ENCODE results near the gene ALS2. TPM values are rescaled to one million over a fixed set of nuclear protein-coding genes. Genes with fewer than 3 reads are reported as not detected.
"Not testable (repeated sequence)": the region's sequence is repeated elsewhere in the genome, so short reads cannot be mapped to it uniquely, and the experiment has no call there.

The ALS2 gene
- polyA plus RNA-seq, 4 donors = 22.7 to 28.3 (median 26.7) TPM

DNA sequence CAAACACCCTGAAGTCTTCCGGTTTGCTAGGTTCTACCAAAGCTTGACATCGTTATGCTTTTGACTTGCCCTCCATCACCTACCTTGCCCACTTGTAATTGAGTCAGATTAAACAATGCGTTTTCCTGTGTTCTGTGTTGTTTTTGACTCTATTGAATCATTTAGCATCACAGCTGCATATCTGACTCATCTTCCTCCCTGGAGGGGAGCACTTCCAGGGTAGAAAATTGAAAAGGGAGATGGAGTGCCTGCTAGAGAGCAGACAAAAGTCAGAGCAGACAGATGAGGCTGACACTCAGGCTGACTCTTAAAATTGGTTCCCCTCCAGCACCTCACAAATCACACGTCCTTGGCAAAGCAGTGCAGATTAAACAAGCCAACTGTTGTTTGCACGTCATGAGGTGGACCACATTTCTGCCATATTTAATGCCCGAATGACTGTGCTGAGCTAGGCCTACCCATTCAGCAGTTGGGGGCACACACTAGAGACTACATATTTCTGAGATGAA is 84.5 kb downstream of the ALS2 start:
- no peak for DNase-seq (ENCODE audit: low read depth in 4 of 4, low spot score in 3 of 4)

- DNase-seq (ENCODE audit: low read depth in 4 of 4, low spot score in 3 of 4) = no peak
These were observed 95.6 kb downstream of the ALS2 start for GRCh38 chr2:201685156-201685555.

- DNase-seq (ENCODE audit: low read depth in 4 of 4, low spot score in 3 of 4) = no peak
These were observed 100.0 kb downstream of the ALS2 start for GRCh38 chr2:201680743-201681142.

DNA sequence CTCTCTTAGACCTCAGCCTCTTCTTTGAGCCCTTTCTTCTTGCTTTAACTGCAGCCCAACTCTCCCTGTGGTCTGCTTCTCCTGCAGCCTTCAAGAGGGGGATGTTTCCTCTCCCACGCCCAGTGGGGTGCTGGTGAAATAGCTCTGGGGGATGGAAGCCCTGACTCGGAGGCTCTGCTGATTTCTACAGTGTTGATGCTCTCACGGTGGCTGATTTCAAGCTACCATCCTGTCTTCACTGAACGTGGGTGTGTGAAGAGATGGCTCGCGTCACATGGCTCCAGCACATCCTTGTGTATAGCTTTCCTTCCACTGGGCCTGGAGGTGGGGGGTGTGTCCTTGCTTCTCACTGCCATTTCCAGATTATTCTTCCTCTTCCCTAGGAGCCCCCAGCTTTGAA is 102.3 kb downstream of the ALS2 start:
- no peak for DNase-seq (ENCODE audit: low read depth in 4 of 4, low spot score in 3 of 4)

GRCh38 chr2:201675454-201675853 is 105.3 kb downstream of the ALS2 start:
- no peak for DNase-seq (ENCODE audit: low read depth in 4 of 4, low spot score in 3 of 4)

DNA sequence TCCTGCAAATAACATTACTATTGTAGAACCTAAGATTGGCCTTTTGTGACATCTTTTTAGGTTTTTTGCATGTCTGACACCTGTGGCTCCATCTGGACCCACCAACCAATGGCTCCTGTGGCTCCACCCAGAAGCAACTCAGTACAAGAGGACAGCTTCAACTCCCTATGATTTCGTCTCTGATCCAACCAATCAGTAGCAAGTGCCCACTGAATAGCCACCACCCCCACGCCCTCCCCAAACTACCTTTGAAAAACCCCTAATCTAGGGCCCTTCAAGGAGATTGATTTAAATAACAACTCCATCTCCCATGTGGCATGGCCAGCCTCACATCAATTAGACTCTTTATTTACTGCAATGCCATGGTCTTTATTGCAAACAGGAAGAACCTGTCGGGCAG is 105.9 kb downstream of the ALS2 start:
- no peak for DNase-seq (ENCODE audit: low read depth in 4 of 4, low spot score in 3 of 4)

DNA sequence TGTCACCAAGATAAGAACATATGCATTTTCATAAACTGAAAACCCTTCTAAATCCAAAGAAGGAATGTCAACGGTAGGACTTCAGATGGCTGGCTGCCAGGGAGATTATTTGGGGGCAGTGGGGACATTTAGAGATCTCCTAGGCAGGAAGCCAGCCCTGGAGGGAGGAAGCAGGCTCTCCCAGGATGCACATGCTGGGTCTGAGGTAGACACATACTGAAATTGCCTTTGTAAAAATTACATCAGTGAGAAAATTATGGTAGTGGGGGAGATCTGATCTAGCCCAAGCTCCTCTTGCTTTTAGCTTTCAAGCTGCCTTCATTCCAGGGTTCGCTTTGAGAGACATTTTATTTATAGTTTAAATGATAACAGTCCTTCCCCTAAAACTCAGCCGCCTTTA is 106.4 kb downstream of the ALS2 start:
- DNase-seq (ENCODE audit: low read depth in 4 of 4, low spot score in 3 of 4) = no peak

- DNase-seq (ENCODE audit: low read depth in 4 of 4, low spot score in 3 of 4) = no peak
These were observed 107.2 kb downstream of the ALS2 start for GRCh38 chr2:201673546-201673945.

DNA sequence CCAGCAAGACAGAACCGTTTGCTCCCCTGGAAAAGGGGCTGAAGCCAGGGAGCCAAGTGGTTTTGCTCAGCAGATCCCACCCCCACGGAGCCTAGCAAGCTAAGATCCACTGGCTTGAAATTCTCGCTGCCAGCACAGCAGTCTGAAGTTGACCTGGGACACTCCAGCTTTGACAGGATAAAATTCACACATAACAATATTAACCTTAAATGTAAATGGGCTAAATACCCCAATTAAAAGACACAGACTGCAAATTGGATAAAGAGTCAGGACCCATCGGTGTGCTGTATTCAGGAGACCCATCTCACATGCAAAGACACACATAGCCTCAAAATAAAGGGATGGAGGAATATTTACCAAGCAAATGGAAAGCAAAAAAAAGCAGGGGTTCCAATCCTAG is 109.5 kb downstream of the ALS2 start:
- not testable (repeated sequence) for DNase-seq (ENCODE audit: low read depth in 4 of 4, low spot score in 3 of 4)

DNA sequence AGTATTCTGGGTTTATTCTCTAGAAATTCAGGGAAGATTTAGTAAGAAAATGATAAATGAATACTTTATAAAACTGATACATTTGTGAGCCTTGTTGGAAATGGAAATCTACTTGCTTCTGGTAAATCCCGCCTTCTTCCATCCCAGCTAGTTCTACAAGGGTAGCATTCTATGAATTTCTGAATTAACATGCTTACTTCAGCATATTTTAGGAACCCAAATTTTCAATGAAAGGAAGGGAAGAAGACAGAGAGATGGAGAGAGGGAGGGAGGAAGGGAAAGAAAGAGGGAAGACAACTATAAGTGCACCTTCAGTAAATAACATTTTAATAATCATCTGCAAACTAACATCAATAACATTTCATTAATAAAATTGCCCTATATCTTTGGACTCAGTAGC is 110.9 kb downstream of the ALS2 start:
- DNase-seq (ENCODE audit: low read depth in 4 of 4, low spot score in 3 of 4) = no peak

DNA sequence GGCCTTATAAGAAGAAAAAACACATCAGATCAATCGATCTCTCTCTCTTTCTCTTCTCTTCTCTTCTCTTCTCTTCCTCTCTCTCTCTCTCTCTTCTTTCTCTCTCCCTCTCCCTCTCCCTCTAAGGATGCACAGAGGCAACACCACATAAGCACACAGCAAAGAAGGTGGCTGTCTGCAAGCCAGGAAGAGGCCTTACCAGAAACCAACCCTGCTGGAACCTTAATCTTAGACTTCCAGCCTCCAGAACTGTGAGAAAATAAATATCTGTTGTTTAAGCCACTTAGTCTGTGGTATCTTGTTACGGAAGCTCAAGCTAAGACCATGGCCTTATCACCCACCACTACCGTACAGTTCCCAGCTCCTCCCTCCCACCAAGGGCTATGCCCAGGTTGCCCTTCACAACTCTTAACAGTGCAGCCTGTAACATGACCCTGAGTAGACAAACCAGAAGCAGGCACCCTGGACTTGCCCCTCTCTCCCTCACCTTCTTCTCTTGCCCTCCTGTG is 112.3 kb downstream of the ALS2 start:
- no peak for DNase-seq (ENCODE audit: low read depth in 4 of 4, low spot score in 3 of 4)

DNA sequence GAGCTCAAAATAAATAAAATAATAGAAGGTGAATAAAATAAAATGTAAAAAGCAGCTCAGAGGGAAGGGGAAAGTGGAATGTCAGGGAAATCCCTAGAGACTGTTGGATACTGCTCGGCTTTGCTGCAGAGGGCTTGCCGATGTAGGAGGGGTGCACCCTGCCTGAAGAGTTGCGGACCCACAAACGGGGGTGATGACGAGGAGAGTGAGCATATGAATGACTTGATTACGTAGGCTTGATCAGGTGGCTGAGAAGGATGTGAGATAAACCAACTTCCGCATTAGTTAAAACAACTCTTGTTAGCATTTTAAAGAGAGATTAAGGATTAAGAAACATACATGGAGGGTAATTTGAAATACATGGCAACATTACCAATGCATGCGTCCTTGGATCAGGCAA is 116.4 kb downstream of the ALS2 start:
- DNase-seq (ENCODE audit: low read depth in 4 of 4, low spot score in 3 of 4) = no peak

DNA sequence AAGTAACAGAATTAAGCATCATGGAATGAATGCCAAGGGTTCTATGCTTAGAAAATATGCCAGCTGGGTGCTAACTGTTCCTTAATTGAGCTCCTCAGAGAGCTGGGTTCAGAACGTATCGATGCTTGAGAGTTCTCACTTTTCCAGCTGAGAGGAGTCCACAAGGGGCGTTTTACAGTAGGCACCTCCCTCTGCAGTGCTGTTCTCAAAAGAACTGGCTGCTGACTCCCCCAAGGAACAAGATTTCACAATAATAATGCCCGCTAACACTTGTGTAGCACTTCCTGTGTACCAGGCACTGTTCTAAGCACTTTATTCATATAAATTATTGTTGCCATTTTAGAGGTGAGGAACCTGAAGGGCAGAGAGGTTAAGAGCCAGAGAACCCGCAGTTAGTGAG is 119.4 kb downstream of the ALS2 start:
- DNase-seq (ENCODE audit: low read depth in 4 of 4, low spot score in 3 of 4) = no peak

- no peak for DNase-seq (ENCODE audit: low read depth in 4 of 4, low spot score in 3 of 4)
These were observed 120.3 kb downstream of the ALS2 start for GRCh38 chr2:201660293-201660895.

- no peak for DNase-seq (ENCODE audit: low read depth in 4 of 4, low spot score in 3 of 4)
These were observed 124.0 kb downstream of the ALS2 start for GRCh38 chr2:201656740-201657139.

- no peak for DNase-seq (ENCODE audit: low read depth in 4 of 4, low spot score in 3 of 4)
These were observed 124.6 kb downstream of the ALS2 start for GRCh38 chr2:201656102-201656501.

DNA sequence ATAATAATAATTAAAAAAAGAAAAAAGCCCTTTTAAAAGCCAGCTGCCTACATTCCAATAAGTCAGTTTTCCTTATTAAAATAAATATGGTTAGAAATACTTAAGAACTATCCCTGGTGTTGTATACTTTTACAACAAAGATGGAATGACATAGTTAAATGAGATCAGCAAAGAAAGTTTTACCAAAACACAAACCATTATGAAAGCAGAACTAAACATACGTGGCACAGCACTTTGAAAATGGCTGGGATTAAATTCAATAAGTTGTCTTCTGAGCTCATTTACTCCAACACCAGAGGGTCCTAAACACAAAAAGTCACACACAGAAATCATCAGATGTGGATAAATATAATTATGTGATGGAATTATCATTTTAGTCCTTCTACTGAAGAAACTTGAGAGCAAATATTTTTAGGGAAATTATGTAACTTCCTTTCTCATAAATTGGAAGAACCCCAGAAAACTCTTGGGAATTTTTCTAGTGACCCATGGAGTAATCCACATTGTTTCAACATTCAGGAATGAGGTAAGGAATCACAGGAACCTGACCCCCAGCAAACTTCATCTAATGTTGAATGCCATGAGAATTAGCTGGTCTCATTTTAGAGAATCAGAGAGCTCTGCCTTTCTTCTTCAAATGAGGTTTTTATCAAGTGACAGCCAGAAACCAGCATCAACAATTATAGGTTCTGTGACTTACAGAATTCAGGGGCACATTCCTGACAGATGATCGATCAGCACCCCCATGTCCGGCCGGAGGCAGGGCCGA is 125.9 kb downstream of the ALS2 start:
- DNase-seq (ENCODE audit: low read depth in 4 of 4, low spot score in 3 of 4) = no peak

DNA sequence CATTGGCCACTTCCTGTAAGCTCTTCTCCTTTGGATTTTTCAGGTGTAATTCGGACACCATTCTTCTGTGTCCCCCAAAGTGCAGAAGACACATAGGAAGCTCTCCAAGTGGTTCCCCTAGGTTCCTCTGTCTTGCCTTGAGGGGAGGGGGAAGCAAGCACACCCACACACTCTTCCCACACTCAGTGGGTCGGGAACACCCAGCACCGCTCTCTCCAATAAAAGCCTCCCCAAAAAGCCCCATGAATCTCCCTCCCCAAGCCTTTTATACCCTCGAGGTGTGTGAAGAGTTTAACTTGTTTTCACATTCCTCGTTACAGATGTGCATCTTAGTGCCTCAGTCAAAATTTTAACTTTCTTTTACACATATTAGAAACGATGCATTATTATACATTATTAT is 127.5 kb downstream of the ALS2 start:
- no peak for DNase-seq (ENCODE audit: low read depth in 4 of 4, low spot score in 3 of 4)
